HFFc6 (cell line): ENCODE results near the gene POU4F2. TPM values are rescaled to one million over a fixed set of nuclear protein-coding genes. Genes with fewer than 3 reads are reported as not detected.
"Not testable (repeated sequence)": the region's sequence is repeated elsewhere in the genome, so short reads cannot be mapped to it uniquely, and the experiment has no call there.

ENCODE experiments used
- DNase-seq: peaks from one replicate; pipeline ENCODE4 v3.0.0-alpha.2; 2018
- H3K27ac Mint-ChIP-seq: 2 replicates; pipeline ENCODE4 v1.8.0; 2020; ENCODE audit warnings: mild to moderate bottlenecking, mixed read lengths
- H3K27me3 Mint-ChIP-seq: 2 replicates; pipeline ENCODE4 v1.8.0; 2021; ENCODE audit warnings: mild to moderate bottlenecking, moderate library complexity, mixed read lengths; ENCODE audit not compliant: insufficient read depth
- H3K36me3 Mint-ChIP-seq: 2 replicates; pipeline ENCODE4 v1.8.0; 2021; ENCODE audit warnings: low read depth, mixed read lengths
- H3K4me1 Mint-ChIP-seq: 2 replicates; pipeline ENCODE4 v1.8.0; 2020; ENCODE audit warnings: low read depth, mixed read lengths
- H3K4me3 Mint-ChIP-seq: 2 replicates; pipeline ENCODE4 v1.8.0; 2020; ENCODE audit warnings: mild to moderate bottlenecking, moderate library complexity, mixed read lengths
- H3K9me3 Mint-ChIP-seq: 2 replicates; pipeline ENCODE4 v1.8.0; 2020; ENCODE audit warnings: mild to moderate bottlenecking, mixed read lengths
- total RNA-seq, 6 experiments: library from RNA; stranded (reverse); fragmentation: NEBNext Ultra II Directional; extraction: Animal tissue kit (Norgen Biotek cat#: 25700); gene quantifications; 2 replicates in 1 of 6; 3 replicates in 5 of 6; pipeline ENCODE4 v1.2.3, GENCODE V29; 2021
- TF ChIP-seq, protein P1 (sequence below): fragments of 200-600 bp; sonication (generic); IDR thresholded peaks from 2 replicates; pipeline ENCODE4 v1.5.0; 2021; ENCODE audit warnings: antibody characterized with exemption, mild to moderate bottlenecking

POU4F2 gene
- total RNA-seq, 6 experiments from 2014 or later, result not detected

DNA sequence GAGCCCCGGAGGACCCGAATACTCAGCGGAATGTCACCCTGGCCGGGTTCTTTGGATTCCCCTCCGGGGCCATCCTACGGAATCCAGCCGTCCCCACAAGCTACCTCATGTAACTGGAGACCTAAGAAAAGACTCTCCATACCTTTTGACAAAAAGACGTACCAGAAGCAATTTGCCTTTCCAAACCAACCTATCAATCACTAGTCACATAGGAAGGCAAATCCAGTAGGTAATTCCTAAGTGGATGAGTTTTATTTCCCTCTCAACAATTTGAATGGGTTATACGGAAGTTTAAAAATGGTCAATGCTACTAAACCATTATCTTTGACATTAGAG lies 16.8 kb downstream of the POU4F2 start:
- peak overlapping the region; percentile 42 for H3K4me3 Mint-ChIP-seq
- H3K9me3 Mint-ChIP-seq, result no peaks in the 10 kb centered on the region
- H3K27me3 Mint-ChIP-seq, result peaks cover 23% of the 10 kb centered on the region
- H3K27ac Mint-ChIP-seq, result no peak overlapping the region
- peaks cover 7% of the 10 kb centered on the region for H3K4me1 Mint-ChIP-seq
- DNase-seq, result no peak
- no peaks in the 10 kb centered on the region for H3K36me3 Mint-ChIP-seq
- TF ChIP-seq, protein P1, sequence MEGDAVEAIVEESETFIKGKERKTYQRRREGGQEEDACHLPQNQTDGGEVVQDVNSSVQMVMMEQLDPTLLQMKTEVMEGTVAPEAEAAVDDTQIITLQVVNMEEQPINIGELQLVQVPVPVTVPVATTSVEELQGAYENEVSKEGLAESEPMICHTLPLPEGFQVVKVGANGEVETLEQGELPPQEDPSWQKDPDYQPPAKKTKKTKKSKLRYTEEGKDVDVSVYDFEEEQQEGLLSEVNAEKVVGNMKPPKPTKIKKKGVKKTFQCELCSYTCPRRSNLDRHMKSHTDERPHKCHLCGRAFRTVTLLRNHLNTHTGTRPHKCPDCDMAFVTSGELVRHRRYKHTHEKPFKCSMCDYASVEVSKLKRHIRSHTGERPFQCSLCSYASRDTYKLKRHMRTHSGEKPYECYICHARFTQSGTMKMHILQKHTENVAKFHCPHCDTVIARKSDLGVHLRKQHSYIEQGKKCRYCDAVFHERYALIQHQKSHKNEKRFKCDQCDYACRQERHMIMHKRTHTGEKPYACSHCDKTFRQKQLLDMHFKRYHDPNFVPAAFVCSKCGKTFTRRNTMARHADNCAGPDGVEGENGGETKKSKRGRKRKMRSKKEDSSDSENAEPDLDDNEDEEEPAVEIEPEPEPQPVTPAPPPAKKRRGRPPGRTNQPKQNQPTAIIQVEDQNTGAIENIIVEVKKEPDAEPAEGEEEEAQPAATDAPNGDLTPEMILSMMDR, result no peak

DNA sequence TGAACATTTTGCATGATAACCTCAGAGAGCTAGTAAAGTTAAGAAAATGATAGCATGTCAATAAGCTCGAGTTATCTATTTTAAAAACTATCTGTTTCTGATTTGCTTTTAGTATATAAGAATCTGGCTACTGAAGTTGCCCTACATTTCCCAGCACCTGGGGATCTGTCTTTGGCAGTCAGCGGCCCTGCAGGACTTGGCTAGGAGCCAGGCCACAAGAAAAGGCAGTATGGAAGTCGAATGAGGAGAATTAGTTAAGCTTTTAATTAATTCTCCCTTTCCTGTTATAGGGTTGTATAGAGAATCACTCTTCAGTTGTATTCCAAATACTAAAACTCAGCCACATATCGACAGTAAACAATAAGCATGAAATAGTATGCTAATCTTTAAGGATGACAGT lies 22.7 kb downstream of the POU4F2 start:
- Mint-ChIP-seq H3K4me3 (no peak overlapping the region), H3K27me3 (peaks cover 1% of the 10 kb centered on the region), H3K36me3 (no peaks in the 10 kb centered on the region), H3K9me3 (peaks cover 5% of the 10 kb centered on the region), H3K4me1 (no peaks in the 10 kb centered on the region), H3K27ac (no peak overlapping the region)
- DNase-seq, result no peak
- TF ChIP-seq, protein P1, result no peak

DNA sequence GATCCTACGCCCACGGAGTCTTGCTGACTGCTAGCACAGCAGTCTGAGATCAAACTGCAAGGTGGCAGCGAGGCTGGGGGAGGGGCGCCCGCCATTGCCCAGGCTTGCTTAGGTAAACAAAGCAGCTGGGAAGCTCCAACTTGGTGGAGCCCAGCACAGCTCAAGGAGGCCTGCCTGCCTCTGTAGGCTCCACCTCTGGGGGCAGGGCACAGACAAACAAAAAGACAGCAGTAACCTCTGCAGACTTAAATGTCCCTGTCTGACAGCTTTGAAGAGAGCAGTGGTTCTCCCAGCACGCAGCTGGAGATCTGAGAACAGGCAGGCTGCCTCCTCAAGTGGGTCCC lies 25.2 kb downstream of the POU4F2 start:
- H3K36me3 Mint-ChIP-seq, DNase-seq, H3K27ac Mint-ChIP-seq: not testable (repeated sequence)

DNA sequence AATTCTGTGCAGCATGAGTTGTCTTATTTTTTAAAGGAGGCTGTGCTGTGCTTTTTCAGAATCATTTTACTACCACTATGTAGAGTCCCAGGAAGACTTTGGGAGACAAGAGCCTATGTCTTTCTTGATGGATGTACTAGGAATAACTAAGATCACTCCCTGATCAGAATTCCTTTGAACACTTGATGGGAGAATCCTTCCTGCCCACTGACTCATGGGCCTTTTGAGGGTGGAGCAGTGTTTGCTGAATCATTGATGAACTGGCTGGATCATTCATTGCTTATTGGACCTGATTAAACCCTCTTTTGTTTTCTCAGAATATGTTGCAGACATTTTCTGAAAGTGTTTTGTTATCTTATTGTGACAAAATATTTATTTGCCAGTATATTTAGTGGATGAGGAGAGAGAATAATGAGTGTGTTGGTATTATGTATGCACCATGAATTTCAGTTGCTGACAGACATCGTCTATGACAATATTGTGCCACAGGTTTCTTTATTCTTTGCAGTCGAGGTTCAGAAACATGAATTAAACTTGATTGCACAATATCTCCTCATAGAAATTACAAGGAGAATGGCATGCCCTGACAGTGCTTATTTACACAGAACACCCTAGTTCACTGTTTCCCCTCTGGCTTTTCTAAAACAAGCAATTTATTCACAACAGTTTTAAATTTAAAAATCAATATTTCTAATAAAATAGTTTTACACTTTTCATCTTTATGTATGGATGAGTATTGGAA lies 36.3 kb downstream of the POU4F2 start:
- H3K36me3 Mint-ChIP-seq, result no peaks in the 10 kb centered on the region
- DNase-seq, result no peak
- peaks cover 6% of the 10 kb centered on the region; the same call in 1 of the 2 replicates for H3K9me3 Mint-ChIP-seq
- no peaks in the 10 kb centered on the region for H3K4me1 Mint-ChIP-seq
- peaks cover 11% of the 10 kb centered on the region for H3K27me3 Mint-ChIP-seq
- no peak overlapping the region for H3K27ac Mint-ChIP-seq
- no peak overlapping the region for H3K4me3 Mint-ChIP-seq
- TF ChIP-seq, protein P1, result no peak

More for the DNA sequence above, 25.2 kb downstream of the POU4F2 start:
- H3K9me3 Mint-ChIP-seq, H3K27me3 Mint-ChIP-seq, H3K4me1 Mint-ChIP-seq, H3K4me3 Mint-ChIP-seq: not testable (repeated sequence)

Other genes with a start within 250 kb of the POU4F2 start
- 10 to 100 TPM in 4 of 6 experiments, 1 to 10 TPM in 2; 8.8 to 13.2 (median 10.7) TPM for gene SLC10A7, start 117.0 kb upstream of the POU4F2 start, total RNA-seq